K562 treated with DMSO at 1 percent for 48 hours (cell line): Measurements from ENCODE around the gene FAM118B. TPM values are rescaled to one million over a fixed set of nuclear protein-coding genes. Genes with fewer than 3 reads are reported as not detected.

Source experiments
- total RNA-seq: library from RNA; unstranded; fragments of 300-600 nt; gene quantifications from 2 replicates; pipeline ENCODE4 v1.2.3, GENCODE V29; 2022; ENCODE audit warnings: low replicate concordance; ENCODE audit errors: extremely low read depth

FAM118B gene
- not detected in 2 replicates for total RNA-seq

GRCh38 chr11:126211236-126212088 is at the start of gene FAM118B, which contains the start of gene RPUSD4:
Gene FAM118B (plus strand): TSS chr11:126211782. CDS start chr11:126235002, 23,220 bp downstream.
Gene RPUSD4 (minus strand): TSS chr11:126211650. CDS start chr11:126211638, 12 bp downstream.

GRCh38 chr11:126268708-126269579 is 57.4 kb downstream of the FAM118B start, which contains the start of the genes FOXRED1 and SRPRA:
Gene FOXRED1 (plus strand): TSS chr11:126269154. CDS start chr11:126269207, 53 bp downstream.
Gene SRPRA (minus strand): TSS chr11:126268895. CDS start chr11:126268804, 91 bp downstream.

GRCh38 chr11:126282736-126283591 is 71.4 kb downstream of the FAM118B start, which contains the start of gene TIRAP:
Gene TIRAP (plus strand): TSS chr11:126283093. CDS start chr11:126290895, 7,802 bp downstream.

GRCh38 chr11:126303623-126304456 is 92.3 kb downstream of the FAM118B start, which contains the start of gene DCPS:
Gene DCPS (plus strand): TSS chr11:126304060. CDS start chr11:126304081, 21 bp downstream.

Other genes starting within 250 kb of the FAM118B start
- not detected in 2 replicates for gene CDON, start 148.9 kb upstream of the FAM118B start, total RNA-seq
- gene RPUSD4, start 132 bp upstream of the FAM118B start, total RNA-seq: not detected in 2 replicates
- gene SRPRA, start 57.1 kb downstream of the FAM118B start, total RNA-seq: not detected in 2 replicates
- not detected in 2 replicates for gene FOXRED1, start 57.4 kb downstream of the FAM118B start, total RNA-seq
- not detected in 2 replicates for gene TIRAP, start 71.3 kb downstream of the FAM118B start, total RNA-seq
- not detected in 2 replicates for gene DCPS, start 92.3 kb downstream of the FAM118B start, total RNA-seq
- gene ST3GAL4, start 143.9 kb downstream of the FAM118B start, total RNA-seq: not detected in 2 replicates